Stimulated activated naive CD4-positive, alpha-beta T cell treated with Interleukin-2 at 50 U/mL for 16 hours (primary cell): ENCODE data around the gene GDF15.
A peak's percentile ranks its signal among the peaks of the same experiment; 100 is the strongest.
"Not testable (repeated sequence)": the region's sequence is repeated elsewhere in the genome, so short reads cannot be mapped to it uniquely, and the experiment has no call there.

ENCODE experiments used
- DNase-seq: peaks from one replicate; lab custom pipeline; 2025; lab: John Stamatoyannopoulos, UW

Gene GDF15

DNA sequence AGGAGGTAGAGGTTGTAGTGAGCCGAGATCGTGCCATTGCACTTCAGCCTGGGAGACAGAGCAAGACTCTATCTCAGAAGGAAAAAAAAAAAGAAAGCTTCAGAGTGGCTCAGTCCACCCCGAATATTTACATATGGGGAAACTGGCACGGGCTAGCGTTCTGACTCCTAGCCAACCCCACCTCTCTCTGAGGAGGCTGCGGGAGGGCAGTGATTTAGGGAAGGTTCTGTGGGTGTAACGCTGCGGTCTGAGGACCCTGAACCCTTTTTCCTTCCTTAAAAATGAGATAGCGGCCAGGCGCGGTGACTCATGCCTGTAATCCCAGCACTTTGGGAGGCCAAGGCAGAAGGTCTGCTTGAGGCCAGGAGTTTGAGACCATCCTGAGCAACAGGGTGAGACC, 6.5 kb downstream of the GDF15 start:
- no peak for DNase-seq

- no peak for DNase-seq
These were observed 7.0 kb downstream of the GDF15 start for GRCh38 chr19:18392926-18393325.

DNA sequence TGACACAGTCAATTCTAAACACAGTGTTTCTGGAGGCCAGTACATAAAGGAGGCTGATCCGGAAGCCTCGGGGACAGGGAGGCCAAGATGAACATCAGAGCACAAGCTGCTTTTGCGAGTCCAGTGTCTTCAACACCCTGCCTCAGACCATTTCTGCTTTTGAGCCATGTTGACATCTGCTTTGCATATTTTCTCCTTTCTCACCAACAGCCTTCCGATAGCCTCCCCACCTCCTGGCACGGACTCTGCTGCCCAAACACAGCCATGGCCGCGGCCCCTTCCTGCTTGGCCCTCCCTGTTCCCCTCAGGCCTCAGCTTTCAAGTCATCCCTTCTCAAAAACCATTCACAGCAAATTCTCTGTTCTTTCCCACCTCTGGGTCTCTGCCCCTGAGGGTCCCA, 7.9 kb downstream of the GDF15 start:
- no peak for DNase-seq

GRCh38 chr19:18396471-18397241, 10.7 kb downstream of the GDF15 start:
- DNase-seq, result no peak

DNA sequence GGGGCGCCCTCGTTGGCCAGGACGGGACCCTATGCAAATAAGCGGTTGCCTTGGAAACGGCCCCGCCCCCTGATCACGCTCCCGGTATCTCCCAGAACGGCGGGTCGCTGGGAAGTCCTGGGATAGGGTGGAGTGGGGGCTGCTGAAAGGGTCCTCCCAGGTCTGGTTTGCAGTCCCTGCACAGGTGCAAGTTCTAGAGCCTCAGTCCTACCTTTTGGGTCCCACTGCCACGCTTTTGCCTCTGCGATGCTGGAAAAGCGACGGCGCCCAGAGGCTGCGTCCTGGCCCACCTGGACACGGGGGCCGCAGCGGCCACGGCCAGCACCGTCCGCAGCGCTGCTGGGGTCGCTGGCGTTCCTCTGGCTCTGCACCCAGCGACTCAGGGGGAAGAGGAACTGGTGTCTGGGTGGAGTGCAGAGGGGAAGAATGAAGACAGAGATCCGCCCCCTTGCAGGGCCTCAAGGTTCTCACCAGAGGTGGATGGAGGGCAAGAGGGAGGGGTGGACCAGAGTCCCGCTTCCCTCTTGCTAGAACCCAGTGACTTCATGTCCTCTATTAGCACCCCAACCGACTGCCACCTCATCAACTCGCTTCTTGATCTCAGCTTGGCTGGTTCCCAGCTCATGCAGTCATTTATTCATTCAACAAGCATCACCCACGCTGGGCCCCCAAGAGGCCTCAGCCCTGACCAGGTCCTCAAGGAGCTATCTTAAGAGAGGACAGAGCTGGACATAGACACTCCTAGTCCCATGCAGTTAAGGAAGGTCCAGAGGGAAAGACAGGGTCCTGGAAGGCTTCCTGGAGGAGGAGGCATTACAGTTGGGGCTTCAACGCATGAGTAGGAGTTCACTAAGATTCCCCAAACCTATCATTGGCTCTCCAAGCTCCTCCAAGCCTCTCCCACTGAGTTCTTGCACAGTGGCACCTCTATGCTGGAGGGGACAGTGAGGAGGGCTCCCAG, 11.6 kb downstream of the GDF15 start, which contains the start of gene LRRC25:
LRRC25 (minus strand) TSS at position 381 of the 961 bp plus-strand sequence. CDS start 659 bp downstream, outside the sequence.
- no peak for DNase-seq

- no peak for DNase-seq
These were observed 13.1 kb downstream of the GDF15 start for GRCh38 chr19:18399008-18399407.

DNA sequence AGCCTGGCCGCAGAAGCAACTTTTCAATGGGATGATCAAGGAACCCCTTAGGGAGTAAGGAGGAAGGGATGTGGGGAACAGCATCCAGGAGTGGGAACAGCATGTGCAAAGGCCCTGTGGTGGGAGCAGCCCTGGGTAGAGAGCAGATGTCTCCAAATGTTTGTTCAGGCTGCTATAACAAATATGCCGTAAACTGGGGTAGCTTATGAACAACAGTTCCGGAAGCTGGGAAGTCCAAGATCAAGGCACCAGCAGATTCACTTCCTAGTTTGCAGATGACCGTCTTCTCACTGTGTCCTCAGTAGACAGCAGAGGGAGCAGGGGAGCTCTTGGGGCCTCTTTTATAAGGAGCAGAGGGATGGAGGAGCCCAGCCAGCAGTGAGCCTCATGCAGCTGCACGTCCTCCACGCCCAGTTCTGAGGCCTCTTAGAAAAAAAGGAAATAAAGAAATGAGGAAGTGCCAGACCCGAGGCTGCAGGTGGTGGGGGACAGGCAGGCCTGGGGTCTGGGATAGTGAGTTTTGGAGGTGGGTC, 15.7 kb downstream of the GDF15 start:
- DNase-seq, result no peak

DNA sequence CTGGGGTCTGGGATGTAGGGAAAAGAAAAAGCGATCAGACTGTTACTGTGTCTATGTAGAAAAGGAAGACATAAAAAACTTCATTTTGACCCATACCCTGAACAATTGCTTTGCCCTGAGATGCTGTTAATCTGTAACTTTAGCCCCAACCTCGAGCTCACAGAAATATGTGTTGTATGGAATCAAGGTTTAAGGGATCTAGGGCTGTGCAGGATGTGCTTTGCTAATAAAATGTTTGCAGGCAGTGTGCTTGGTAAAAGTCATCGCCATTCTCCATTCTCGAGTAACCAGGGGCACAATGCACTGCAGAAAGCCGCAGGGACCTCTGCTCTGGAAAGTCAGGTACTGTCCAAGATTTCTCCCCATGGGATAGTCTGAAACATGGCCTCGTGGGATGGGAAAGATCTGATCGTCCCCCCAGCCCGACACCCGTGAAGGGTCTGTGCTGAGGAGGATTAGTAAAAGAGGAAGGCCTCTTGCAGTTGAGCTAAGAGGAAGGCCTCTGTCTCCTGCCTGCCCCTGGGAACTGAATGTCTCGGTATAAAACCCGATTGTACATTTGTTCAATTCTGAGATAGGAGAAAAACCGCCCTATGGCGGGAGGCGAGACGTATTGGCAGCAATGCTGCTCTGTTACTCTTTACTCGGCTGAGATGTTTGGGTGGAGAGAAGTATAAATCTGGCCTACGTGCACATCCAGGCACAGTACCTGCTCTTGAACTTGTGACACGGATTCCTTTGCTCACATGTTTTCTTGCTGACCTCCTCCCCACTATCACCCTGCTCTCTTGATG, 16.7 kb downstream of the GDF15 start:
- not testable (repeated sequence) for DNase-seq

DNA sequence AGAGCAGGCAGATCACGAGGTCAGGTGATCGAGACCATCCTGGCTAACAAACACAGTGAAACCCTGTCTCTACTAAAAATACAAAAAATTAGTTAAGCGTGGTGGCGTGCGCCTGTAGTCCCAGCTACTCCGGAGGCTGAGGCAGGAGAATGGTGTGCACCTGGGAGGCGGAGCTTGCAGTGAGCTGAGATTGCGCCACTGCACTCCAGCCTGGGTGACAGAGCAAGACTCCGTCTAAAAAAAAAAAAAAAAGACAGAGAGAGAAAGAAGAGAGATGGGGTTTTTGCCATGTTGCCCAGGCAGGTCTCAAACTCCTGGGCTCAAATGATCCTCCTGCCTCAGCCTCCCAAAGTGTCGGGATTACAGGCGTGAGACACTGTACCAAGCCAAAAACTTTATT, 19.8 kb downstream of the GDF15 start:
- DNase-seq, result not testable (repeated sequence)

GRCh38 chr19:18406749-18407148, 20.8 kb downstream of the GDF15 start:
- no peak for DNase-seq

DNA sequence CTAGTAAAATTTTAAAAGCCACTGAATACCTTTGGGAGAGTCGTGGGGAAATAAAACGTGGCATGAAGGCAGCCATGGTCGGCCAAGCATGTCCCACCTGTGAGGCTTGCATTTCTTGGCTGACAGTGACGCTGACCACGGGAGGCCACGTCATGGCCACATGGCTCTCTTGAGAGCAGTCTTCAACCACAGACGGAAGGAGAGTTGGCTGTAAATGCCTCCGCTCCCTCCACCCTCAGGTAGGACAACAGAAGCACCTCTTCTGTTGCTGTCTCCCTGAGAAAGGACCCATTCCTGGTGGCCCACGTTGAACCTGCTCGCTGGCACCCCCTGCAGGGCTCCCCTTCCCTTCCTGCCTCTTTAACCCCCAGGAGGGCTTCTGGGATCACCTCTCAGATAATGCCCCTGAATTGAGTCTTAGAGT, 22.1 kb downstream of the GDF15 start:
- no peak for DNase-seq

GRCh38 chr19:18412610-18413239, 26.8 kb downstream of the GDF15 start:
- no peak for DNase-seq

- no peak for DNase-seq
These were observed 28.7 kb downstream of the GDF15 start for GRCh38 chr19:18414504-18415177.

- DNase-seq, result no peak
These were observed 29.4 kb downstream of the GDF15 start for GRCh38 chr19:18415178-18415867.

DNA sequence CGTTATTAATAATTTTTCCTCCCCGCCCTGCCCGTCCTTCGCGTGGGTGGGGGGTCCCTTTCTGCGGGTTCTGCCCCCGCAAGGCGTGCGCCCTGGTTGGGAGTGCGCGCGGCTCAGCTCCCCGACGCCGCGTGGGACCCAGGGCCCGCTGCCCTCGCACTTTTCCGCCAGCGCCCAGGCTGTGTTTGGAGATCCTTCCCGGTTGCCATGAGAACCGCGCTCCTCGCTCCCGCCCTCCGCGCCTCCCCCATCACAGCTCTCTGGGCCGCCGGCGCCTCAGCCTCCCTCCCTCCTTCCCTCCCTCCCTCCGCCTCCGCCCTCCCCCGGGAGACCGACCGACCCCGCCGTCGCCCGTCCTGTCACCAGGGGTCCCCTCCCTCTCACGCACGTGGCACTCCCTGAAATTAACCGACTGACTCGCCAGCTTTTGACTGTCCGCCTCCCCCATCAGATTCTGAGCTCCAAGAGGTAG, 30.9 kb downstream of the GDF15 start:
- DNase-seq, result peak; percentile 66

DNA sequence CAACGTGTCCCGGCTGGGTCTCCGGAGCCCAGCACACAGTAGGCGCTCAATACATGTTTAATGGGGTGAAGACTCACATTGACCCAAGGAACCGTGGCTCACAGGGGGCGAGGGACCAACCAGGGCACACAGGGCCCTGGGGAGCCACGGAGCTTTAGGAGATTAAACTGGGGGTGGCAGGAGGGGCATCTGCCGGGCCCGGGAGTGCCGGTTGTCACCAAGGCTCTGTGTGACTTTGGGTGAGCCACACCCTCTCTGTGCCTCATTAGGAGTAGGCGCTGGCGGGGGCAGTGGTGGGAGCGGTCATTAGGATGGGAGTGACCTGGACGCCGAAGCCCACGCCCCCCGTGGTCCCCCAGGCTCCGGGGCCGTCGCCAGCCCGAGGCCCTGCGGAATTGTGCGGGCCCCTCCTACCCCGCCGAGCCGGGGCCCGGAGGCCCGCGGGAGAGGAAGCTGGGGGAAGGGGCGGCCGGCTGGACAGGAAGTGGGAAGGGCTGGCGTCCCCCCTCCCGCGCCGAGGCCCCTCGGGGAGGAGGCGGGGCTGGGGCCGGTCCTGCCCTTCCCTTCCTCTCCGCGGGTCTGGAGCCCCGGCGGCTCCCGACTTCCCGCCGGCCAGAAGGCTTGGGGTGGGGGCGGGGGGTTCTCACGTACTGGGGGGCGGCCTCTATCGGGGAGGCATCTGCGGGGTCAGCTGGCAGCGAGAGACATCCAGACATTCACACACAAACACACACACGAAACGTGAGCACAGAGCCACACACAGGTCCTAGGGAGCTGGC, 31.5 kb downstream of the GDF15 start:
- DNase-seq, result peak; percentile 41

GRCh38 chr19:18418029-18418482, 32.1 kb downstream of the GDF15 start:
- no peak for DNase-seq

- DNase-seq, result peak; percentile 58
These were observed 32.7 kb downstream of the GDF15 start for GRCh38 chr19:18418483-18419194.
